Duodenal mucosa (tissue), 2 donors: ENCODE results near the gene PRL.

Experiments
- H3K27ac ChIP-seq: one replicate; pipeline ENCODE4 v1.7.0; 2013; ENCODE audit warnings: low read depth, low read length
- H3K27me3 ChIP-seq, 2 donors: one replicate each; pipeline ENCODE4 v1.7.0; 2013; ENCODE audit warnings: low read length in 2 of 2, control low read depth in 1 of 2; ENCODE audit not compliant: insufficient read depth in 2 of 2, control insufficient read depth in 1 of 2
- H3K36me3 ChIP-seq, 2 donors: one replicate each; pipeline ENCODE4 v1.7.0; 2013; ENCODE audit warnings: low read length in 2 of 2, control low read depth in 1 of 2; ENCODE audit not compliant: insufficient read depth in 2 of 2, control insufficient read depth in 1 of 2
- H3K4me1 ChIP-seq, 2 donors: one replicate each; pipeline ENCODE4 v1.7.0; 2013; ENCODE audit warnings: low read length in 2 of 2, control low read depth in 1 of 2; ENCODE audit not compliant: insufficient read depth in 2 of 2, control insufficient read depth in 1 of 2
- H3K4me3 ChIP-seq, 2 donors: one replicate each; pipeline ENCODE4 v1.7.0; 2013; ENCODE audit warnings: low read length in 2 of 2, low read depth in 1 of 2
- H3K9ac ChIP-seq, 2 donors: one replicate each; pipeline ENCODE4 v1.7.0; 2013; ENCODE audit warnings: low read length in 2 of 2, low read depth in 1 of 2
- H3K9me3 ChIP-seq, 2 donors: one replicate each; pipeline ENCODE4 v1.7.0; 2013; ENCODE audit warnings: low read length in 2 of 2, control low read depth in 1 of 2; ENCODE audit not compliant: control insufficient read depth in 1 of 2

Gene PRL

DNA sequence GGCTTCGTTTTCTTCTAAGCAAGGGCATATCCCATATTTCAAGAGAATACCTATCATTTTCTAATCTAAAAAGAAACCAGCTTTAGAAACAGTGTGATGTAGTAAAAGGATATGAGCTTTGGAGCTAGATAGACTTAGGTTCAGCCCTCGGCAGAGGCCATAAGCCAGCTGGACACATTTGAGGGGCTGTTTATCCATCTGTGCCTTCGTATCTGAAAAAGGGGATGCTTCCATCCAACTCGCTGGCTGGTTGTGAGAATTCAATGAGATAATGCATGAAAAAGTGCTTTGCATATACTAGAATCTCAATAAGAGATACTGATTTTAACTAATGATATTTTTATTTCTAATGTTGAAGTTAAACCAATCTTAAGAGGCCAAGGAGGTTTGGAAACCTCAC lies 58.0 kb downstream of the PRL start:
- Histone ChIP-seq H3K27ac (no peak overlapping the region), H3K27me3 (no peaks in the 10 kb centered on the region), H3K36me3 (no peaks in the 10 kb centered on the region), H3K9ac (no peak overlapping the region), H3K4me3 (no peak overlapping the region), H3K9me3 (no peaks in the 10 kb centered on the region), H3K4me1 (no peaks in the 10 kb centered on the region)

DNA sequence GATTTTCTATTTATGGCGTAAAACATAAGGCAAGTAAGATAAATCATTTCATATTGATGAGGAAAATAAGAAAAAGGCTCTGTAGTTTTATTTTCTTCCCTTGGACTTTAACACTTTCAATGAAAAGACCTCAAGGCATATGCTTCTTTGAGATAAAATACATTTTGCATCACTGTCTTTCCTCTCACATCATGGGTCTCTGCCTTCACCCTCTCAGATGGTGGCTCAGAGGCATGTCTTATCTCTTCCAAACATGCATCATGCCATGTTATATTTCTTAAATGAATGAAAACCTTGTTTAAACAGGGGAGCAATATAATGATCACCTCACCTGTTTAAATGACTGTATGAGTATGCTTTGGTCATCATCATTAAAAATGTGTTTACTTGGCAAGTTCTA lies 59.3 kb downstream of the PRL start:
- no peak overlapping the region for H3K27ac ChIP-seq
- no peaks in the 10 kb centered on the region for H3K27me3 ChIP-seq
- no peaks in the 10 kb centered on the region for H3K9me3 ChIP-seq
- no peak overlapping the region for H3K4me3 ChIP-seq
- no peaks in the 10 kb centered on the region for H3K36me3 ChIP-seq
- H3K9ac ChIP-seq, result no peak overlapping the region
- H3K4me1 ChIP-seq, result no peaks in the 10 kb centered on the region
